Activated CD8-positive, alpha-beta memory T cell treated with anti-CD3 and anti-CD28 coated beads, Interleukin-2, amount 50 U/mL, for 24 hours (primary cell): ENCODE measurements around the gene SLC17A7.

Experiments
- DNase-seq: peaks from one replicate; pipeline ENCODE4 v3.0.0-alpha.2; 2020; ENCODE audit errors: extremely low read depth

Gene SLC17A7

DNA sequence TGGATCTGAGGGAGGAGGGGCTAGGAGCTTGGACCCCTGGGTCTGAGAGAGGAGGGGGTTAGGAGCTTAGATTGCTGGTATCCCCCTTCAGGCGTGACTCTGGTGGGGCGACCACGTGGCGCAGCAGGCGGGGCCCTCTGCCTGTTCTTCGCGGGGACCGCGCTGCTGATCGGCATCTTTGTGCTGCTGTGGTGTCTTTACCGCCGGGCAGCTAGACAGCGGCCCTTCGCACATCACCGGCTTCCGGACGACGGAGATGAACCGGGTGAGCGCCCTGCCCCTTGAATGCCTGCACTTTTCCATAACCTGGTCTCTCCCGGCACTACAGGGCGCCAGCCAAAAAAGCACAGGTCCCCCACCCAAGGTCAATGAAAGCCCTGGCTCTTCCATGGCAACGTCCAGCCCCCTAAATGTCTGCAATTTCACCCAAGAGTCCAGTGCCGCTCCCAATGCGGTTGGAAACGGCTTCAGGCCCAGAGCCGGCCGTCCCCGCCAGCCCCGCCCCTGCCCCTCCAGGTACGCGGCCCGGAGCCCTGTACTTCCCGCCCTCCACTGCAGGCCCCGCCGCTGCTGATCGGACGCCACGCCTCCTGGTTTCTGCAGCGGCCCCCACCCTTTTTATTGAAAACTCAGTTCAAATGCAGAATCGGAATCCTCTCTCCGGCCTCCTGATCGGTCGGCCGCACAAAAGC, 13.3 kb downstream of the SLC17A7 start:
- DNase-seq, result no peak

DNA sequence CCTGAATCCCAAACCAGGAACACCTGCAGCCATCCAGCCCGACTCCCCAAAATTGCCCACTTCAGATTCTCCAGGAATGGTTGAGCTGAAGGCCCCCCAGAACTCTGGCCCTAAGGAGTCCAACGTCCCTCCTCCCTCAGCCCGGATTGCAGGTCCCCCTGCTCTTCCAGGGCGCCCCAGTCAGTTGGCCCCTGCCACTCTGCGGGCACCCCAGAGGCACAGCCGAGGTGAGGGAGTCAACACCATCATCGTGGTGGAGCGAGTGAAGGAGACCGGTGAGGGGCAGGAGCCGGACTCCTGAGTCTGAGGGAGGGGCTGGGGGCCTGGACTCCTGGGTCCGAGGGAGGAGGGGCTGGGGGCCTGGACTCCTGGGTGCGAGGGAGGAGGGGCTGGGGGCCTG, 14.0 kb downstream of the SLC17A7 start:
- no peak for DNase-seq

DNA sequence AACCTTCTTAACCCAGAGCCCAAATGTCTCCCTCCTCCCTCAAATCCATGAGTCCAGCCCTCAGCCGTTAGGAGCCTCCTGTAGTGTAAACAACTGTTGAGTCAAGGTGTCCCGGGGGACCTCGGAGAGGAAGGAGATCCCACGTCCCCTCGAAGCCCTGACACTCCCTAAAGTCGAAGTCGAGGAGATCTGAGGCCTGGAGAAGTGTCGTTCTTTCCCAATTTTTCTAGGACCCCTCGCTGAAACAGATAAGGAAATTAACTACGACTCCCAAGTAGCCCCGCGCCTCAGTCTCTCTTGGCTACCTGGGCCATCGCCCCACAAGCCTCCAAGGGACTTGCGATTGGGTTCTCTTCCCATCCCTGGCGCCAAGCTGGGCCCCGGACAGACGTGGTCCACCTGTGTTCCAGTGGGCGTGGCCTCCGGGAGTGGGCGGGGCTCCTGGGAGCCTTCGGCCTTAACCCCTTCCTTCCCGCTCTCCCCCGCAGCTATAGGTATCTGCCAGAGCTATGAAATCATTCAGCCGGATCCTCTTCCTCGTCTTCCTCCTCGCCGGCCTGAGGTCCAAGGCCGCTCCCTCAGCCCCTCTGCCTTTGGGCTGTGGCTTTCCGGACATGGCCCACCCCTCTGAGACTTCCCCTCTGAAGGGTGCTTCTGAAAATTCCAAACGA, 15.3 kb downstream of the SLC17A7 start:
- DNase-seq, result no peak

DNA sequence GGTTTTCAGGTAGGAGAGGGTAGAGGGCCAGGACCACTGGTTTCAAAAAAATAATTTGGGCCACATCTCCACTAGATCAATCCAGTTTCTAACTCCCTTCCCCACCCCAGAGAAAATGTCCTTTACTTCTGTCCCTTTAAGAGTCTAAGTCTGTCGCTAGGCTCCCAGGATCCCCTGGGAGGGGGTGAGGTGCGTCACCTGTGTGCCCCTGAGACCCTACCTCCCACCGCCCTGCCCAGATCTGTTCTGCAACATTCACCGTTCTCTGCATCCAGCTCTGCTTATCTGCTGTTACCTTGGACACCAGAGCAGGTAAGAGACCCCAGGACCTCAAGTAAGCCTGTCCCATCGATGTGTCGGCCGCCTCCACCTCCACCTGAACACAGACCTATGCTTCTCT, 16.1 kb downstream of the SLC17A7 start, which contains the start of gene GFY:
GFY (plus strand) TSS at position 211 of the 400 bp plus-strand sequence. CDS start 1,043 bp downstream, outside the sequence.
- DNase-seq, result no peak

DNA sequence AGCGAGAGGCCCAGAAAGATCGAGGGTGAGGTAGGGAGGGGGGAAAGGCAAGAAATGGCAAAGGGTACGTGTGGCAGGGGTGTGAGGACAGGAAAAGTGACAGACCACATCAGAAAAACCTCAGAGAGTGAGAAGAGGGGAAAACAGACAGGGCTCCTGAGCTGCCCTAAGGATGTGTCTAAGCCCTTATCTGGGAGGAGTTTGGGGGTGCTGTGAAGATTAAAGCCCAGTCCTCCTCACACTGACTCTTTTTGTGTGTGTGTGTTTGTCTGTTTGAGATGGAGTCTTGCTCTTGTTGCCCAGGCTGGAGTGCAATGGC, 17.4 kb downstream of the SLC17A7 start:
- no peak for DNase-seq

DNA sequence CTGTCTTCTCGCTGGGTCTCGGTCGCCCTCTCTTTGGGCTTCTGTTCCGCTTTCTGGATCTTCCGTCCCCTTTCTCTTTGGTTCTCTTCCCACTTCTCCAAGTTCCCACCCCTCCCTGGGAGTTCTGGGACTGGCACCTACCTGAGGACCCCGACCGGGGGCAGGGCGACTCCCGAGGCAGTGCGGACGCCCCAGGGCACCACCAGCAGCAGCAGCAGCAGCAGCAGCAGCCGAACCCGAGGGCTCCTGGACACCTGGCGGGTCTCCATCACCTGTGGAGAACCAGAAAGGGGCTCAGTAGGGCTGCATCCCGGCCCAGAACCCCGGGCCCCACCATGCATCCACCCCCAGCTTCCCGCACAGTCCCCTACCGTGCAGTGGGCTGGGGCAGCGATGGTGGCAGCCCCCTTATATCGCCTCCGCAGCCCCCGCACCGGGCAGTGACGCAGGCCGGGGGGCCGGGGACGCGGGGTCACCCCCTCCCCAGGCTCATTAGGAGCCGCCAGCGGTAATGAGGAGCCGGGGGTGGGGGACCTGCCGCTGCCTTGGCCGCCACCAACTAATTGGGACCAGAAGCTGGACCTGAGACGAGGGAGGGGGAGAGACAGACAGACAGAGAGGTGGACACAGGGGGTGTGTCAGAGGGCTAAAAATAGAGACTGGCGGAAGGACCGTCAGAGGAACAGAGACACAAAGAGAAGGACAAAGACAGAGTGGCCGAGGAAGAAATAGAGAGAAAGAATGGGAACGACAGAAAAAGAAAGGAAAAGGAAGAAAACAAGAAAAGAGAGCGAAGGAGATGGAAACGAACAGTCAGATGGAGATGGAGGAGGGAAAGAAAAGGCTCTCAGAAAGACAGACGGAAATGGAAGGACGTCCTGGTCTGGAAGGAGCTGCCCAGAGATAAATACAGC, 18.0 kb downstream of the SLC17A7 start, which contains the start of gene PTH2:
PTH2 (minus strand) TSS at position 371 of the 914 bp plus-strand sequence; CDS start at position 269, 102 bp downstream.
- DNase-seq, result no peak

DNA sequence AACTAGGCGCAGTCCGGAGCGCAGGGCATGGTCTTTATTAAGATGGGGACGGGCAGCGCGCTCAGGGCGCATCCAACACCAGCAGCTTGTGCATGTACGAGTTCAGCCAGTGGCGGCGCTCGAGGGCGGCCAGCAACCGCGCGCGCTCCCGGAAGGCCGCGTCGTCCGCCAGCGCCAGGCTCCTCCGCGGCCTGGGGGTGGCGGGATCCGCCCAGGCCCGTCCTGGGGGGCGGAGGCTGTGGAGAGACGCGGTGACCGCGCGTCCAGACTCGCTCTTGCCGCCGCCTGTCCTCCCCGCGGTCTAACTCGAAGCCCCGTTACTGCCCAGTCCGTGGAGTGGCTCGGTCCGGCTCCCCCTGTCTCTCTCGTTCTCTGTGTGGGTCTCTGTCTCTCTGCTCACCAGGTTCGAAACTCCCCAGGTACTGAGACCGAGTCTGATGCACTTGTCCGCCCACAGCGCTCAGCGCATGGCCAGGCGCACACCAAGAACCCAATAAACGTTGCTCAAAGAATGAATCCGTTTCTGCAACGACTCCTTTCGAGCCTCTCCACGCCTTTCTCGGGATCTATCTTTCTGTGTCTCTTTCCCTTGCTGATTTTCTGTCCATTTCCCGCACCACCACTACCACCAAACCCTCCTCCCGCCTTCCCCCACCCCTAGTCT, 18.8 kb downstream of the SLC17A7 start:
- no peak for DNase-seq

DNA sequence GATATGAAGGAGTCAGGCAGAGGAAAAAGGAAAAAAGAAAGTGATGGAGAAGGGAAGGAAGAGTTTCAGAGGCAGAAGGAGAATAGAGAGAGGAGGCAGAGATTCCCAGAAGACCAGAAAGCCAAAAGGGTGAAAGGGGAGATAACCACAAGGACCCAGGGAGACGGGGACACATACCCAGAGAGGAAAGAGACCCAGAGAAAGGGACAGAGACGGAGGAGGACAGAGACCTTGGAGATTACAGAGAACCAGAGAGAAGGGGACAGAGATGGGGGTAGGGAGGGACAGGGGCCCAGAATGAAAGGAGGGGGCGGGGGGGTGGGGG, 19.5 kb downstream of the SLC17A7 start:
- DNase-seq, result no peak

DNA sequence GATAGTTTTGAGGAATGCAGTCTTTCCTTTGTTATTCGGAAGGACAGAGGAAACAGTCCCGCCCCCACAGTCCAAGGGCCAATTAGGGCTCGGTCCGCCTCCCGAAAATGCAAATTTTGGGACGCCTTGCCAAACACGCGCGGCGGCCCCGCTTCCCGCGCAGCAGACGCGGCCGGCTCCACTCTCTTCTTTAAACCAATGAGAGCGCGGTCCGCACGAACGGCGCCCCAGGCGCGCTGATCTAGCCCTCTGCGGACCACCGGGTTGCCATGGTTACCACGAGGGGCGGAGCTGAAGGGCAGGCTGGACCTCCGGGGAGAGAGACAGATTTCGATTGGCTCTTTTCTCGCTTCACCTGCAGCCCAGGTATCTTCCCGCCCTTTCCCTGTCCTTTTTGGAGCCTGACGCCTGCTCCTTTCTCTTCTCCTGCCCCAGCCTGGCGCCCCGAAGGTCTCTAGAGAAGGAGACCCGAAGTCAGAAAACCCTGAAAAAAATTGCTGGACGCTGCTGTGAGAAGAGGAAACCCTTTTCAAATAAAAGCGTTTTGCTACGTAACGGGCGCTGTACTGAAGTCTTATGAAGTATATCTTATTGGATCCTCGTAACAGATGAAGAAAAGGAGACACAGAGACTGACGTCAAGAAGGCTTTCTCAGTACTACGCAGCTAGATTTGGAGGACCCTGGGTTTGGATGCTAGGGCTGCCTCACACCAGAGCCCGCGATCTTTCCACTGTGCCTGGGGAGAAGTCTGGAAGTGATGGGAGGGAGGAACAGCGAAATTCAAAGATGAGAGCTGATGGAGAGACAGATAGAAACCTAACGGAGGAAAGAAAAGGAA, 20.1 kb downstream of the SLC17A7 start:
- no peak for DNase-seq

DNA sequence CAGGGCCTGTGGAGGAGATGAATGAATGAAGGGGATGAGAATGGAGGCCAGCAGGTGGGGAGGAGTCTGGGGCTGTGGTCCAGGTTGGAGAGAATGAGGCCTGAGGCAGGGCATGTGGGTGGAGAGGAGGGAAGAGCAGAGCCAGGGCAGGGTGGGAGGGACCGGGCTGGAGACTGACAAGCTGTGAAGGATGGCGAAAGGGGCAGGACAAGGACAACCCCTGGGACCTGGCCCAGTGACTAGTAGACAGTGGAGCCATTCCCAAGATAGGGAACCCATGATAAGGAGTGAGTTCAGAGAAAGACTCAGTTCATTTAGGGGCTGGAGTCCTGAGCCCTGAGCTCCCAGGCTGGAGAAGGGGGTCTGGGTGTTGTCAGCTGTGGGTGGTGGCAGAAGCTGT, 21.1 kb downstream of the SLC17A7 start:
- DNase-seq, result no peak

DNA sequence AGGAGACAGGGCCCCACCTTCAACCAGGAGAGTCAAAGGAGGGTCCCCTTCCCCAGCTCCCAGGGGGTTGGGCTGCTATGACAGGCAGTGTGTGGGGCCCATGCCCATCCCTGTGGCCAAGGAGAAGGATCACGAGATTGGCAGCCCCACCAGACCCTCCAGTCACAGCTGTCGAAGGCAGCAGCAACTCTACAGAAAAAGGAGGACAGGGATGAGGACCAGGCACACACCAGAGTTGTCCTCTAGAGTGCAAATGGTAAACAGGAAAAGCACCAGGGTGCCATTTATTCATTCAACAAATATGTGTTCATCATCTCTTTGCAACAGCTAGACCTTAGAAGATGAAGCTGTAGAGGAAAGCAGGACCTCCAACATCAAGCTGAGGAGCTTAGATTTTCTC, 22.2 kb downstream of the SLC17A7 start:
- DNase-seq, result no peak

DNA sequence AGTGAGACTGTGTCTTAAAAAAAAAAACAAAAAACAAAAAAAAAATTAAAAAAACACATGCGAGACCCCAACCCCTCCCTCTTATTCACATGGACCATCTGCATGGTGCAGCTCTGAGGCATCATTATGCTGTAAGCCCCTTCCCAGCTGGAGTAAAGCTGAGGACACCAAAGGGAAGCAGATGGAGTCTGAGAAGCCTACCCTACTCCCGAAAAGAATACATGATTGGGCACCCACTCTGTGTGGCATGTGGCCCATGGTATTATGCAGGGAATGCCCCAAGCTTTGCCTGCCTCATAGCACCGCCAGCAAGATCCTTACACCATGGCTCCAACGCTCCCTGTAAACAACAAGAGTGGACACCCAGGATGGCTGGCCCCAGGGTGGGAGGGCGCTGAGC, 22.8 kb downstream of the SLC17A7 start:
- DNase-seq, result no peak

DNA sequence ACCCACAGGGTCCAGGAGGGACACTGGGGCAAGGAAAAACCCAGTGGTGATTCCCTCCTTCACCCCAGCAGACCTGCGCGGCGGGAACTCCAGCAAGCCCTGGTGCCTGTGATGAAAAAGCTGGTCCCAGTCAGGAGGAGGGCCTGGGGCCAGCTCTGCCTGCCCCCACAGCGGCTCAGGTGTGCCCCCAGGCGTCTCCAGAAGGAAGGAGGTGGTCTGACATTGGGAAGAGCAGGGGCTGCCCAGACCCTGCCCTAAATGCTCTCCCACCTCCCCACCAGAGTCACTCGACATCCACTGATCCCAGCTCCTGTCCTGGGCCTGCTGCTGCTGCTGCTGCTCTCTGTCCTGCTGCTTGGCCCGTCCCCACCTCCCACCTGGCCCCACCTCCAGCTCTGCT, 24.2 kb downstream of the SLC17A7 start:
- DNase-seq, result no peak

DNA sequence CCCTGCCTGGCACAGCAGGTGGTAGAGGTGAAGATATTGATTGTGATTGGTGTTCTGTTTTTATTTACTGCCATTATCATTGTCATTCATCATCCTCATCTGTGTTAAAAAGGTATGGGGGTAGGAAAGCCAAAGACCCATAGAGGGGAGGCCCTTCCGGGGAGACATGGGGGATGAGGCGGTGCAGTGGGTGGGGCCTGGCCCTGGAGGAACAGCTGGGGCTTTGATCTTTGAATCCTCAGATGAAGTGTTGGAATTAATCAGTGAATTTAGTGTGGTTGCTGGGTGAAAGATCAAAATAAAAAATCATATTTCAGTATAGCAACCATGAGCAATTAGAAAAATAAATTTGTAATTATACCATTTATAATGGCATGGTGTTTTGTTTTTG, 25.5 kb downstream of the SLC17A7 start:
- DNase-seq, result no peak

DNA sequence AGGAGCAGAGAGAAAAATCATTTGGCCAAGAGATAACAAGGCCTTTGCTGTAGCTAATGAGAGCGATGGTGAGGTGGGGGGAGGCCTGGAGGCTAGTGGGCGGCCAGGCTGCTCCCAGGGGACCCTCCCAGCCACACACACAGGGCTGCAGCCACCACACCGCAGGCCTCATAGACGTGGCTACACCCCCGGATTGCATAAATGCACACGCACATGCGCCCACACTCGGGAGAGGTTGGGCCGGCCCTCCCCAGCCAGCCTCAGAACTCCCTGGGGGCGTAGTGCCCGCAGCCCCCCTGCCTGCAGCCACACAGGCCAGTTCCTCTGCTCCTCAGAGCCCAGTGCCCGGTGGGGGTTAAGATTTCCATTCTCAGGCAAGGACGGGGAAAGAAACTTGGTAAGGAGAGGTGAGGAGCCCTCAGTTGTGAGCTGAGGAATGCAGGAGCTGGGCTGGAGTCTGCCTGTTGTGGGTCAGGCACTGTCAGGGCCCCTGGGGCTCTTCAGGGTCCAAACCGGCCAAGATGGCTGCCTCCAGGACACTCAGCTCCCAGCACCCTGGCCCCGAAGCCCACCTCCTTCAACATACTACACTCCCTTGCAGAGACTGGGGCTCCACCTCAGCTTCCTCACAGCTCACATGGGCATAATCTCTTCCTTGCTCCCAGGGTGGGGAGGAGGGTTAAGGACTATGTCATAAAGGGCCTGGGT, 26.1 kb downstream of the SLC17A7 start:
- no peak for DNase-seq

DNA sequence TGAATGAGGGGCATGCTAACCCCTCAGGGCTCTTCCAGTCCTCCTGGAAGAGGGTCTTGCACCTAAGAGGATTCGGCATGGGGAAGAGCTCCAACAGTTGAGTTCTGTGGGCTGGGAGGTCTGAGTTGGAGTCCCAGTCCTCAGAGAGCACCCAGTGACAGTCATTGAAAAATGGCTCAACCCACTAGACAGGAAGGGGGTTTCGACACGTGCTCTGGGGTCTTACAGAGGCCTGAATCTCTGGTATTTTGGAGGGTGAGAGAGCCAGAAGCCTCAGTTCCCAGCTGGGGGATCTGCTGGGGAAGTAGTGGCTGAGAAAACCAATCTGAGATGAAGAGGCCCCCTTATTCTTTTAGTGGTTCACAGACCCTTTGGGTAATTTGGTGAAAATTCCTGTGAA, 27.1 kb downstream of the SLC17A7 start:
- DNase-seq, result no peak

DNA sequence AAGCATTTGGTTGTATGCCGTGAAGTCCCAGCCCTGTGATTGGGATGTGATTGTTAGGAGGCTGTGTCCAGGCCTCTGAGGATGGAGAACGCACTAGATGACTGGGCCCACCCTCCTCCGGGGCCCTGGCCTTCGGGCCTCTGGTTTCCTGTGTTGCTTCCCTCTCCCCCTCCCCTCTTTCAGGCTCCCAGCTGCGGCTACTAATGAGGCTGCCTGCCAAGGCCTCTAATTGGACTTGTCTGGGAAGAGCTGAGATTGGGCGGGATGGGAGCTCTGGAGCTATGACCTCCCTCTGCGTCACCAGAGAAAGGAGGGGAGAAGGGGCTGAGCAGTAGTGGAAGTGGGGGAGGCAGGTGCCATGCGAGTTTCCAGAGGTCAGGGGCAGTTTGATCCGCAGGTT, 28.0 kb downstream of the SLC17A7 start:
- DNase-seq, result no peak

DNA sequence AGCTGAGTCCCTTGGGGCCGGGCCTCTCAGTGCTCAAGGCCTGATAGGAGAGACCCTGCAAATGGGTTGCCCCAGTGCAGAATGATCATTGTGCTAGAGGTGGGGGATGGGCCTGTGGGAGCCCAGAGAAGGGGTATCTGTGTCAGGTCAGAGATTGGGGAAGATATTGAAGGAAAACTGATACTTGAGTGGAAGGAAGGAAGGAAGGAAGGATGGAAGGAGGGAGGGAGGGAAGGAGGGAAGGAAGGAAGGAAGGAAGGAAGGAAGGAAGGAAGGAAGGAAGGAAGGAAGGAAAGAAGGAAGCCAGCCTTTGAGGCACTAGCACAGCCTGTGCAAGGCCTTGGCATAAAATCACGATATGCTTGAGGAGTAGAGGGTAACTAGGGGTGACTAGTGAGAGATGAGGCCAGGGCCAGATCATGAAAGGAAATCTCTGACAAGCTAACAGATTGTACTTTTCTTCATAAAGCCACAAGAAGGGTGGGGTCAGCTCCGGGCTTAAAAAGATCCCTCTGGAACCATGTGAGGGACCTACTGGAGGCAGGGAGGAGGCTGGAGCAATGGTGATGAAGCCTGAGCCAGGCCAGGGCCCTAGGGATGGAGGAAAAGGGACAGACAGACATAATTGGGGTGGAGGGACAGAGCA, 29.5 kb downstream of the SLC17A7 start:
- DNase-seq, result no peak

DNA sequence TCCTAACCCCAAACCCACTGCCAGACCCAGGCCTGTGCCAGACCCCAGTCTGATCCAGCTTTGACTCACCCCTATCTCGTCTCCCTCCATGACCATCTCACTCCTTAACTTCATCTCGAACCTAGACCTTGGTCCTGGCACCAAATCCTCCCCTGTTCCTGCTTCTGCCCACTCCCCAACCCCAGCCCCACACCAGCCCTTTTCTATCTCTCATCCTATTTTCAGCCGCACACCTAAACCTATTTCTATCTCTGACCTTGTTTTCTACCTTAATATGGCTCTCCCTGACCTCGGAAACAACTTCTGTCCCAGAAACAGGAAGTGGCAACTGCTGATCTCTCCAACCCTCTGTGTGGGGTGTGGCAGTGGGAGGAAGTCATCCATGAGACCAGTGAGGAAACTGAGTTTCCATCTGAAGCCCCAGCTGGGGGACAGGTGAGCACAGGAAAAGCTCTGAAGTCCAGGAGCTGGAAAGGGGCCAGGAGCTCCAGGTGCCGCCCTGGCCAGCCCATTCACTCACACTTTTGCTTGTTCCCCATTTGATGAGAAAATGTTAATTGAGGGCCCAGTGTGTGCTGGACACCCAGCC, 31.8 kb downstream of the SLC17A7 start:
- DNase-seq, result no peak
